IPS DF 19.7 (cell line): ENCODE results near the gene TPRX2.
"Not testable (repeated sequence)": the region's sequence is repeated elsewhere in the genome, so short reads cannot be mapped to it uniquely, and the experiment has no call there.

Experiments
- DNase-seq: peaks from one replicate; pipeline ENCODE4 v3.0.0-alpha.2; 2013; ENCODE audit warnings: low read depth, low spot score

Gene TPRX2

DNA sequence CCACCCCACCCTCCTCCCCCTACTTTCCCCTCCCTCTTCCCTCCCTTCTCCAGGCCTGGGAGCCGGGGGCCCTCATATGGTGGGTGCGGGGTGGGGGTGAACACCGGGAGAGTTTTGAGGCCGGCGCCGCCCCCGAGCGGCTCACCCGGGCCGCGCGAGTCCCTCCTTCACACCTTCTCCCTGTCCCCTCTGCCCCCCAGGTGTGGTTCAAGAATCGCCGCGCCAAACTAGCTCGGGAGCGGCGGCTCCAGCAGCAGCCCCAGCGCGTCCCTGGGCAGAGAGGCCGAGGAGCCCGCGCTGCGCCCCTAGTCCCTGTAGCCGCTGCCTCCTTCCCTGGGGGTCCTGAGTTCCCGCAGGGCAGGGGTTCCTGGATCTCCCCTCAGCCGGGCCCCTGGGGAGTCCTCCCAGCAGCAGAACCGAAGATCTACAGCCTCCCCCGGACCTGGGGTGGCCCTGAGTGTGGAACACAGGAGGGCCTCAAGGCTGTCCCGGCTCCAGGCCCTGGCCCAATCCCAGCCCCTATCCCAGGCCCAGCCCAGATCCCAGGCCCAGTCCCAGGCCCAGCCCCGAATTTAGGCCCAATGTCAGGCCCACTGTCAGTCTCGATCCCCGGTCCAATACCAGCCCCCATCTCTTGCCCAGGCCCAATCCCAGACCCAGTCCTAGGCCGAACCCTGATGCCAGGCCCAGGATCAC lies 1.7 kb downstream of the TPRX2 start:
- no peak for DNase-seq

DNA sequence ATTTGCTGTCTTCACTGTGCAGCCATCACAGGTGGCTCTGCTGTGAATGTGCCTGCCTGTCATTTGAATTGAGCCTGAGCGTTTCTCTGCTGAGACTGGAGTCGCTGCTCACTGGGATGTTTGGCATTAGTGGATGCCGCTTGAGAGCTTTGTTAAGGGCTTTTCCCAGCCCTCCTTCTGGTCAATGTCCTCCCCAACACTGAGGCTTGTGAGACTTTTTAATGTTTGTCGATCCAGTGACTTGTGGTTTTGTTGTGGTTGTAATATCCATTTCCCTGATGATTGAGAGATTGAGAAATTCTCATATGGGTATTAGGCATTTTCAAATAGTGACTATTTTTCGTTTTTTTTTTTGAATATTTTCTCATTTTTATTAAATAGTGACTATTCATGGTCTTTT lies 2.6 kb downstream of the TPRX2 start:
- DNase-seq, result no peak

DNA sequence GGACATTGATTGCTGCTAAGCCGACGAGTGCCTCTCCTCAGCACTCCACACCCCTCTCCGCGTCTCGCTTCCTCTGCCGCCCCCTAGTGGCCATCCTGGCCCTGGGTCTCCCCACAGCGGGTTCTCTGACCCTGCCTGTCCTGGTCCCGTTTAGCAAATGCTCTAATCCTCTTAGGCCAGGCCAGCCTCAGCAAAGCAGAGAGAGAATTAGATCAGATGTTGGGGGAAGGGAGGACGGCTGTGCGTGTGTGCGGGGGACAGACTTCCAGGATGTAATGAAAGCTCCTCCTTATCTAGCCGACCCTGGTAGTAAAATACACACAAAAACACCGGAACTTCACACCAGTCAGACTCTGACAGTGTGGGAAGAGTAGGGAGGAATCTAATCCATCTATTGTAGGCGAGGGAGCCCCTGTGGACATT lies 4.5 kb downstream of the TPRX2 start:
- peak; percentile 71 for DNase-seq

DNA sequence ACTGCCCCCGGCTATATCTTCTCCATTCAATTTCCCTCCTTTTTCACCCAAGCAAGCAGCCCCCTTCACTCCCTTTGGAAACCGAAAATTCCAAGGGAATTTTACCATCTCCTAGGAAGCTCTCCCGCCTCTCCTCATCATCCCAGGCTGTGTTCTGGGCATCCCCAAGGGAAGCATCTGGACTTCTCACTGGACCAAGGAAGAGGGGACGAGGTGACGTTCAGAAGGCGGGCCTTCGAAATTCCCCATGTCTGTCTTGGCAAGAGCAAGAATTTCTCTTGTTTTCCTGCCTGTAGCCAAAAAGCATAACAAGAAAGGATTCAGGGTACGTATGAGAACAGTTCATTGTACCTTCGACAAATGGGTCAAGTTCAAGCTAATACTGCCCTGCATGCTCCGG lies 6.1 kb downstream of the TPRX2 start:
- no peak for DNase-seq

DNA sequence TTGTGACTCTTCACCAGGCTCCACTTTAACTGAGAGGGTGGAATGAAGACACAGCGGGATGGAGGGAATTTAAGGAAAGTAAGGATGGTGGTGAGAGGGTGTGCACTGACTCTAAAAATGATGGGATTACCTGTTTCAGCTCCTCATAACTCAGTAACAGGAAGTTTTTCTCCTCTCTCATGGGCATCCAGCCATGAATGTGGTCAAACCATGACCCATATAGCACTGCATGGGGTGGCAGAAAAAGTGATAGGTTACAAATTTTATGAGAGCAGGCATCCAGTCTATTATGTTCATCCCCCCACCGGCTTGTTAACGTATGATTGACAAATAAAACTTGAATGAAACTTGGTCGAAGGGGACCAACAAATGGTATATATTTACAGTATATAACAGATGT lies 19.9 kb downstream of the TPRX2 start:
- no peak for DNase-seq

DNA sequence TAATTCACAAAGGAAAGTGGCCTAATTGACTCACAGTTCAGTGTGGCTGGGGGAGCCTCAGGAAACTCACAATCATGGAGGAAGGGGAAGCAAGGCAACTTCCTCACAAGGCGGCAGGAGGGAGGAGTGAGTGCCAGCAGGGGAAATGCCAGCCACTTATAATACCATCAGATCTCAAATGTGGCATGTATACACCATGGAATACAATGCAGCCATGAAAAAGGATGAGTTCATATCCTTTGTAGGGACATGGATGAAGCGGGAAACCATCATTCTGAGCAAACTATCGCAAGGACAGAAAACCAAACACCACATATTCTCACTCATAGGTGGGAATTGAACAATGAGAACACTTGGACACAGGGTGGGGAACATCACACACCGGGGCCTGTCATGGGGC lies 20.4 kb downstream of the TPRX2 start:
- DNase-seq, result not testable (repeated sequence)

DNA sequence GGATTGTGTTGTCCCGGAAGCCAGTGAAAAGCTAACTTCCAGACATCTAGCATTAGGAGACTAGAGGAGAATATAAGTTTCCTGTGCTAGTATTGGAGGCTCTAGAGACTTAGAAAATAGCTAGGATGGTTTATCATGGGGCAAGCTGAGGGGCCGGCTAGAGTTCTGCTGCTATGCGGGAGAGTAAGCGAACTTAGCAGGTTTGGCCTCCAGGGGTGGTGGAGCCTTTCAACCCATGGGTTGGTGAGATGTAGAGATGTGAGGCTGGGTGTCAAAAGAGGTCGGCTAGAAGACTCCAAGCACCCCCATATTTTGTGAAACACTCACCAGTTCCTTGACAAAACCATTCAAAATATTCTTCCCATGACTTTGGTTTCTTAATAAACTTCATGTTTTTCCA lies 22.7 kb downstream of the TPRX2 start:
- DNase-seq, result no peak

DNA sequence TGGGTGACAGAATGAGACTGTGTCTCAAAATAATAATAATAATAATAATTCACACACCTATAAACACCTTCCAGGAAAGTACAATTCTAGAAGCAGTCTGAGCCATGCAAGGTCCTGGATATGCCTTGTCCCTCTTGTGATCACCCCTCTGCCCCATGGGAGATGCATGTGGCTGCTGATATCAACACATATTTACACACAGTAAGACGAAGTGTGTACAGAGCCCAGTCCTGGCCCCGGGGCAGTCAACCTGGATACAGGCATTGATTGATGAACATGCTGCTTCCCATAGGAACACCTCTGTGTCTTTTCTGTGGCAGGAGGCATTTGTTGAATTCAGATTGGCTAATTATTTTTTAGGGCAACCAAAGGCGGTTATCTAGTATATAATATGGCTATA lies 23.9 kb downstream of the TPRX2 start:
- DNase-seq, result no peak

DNA sequence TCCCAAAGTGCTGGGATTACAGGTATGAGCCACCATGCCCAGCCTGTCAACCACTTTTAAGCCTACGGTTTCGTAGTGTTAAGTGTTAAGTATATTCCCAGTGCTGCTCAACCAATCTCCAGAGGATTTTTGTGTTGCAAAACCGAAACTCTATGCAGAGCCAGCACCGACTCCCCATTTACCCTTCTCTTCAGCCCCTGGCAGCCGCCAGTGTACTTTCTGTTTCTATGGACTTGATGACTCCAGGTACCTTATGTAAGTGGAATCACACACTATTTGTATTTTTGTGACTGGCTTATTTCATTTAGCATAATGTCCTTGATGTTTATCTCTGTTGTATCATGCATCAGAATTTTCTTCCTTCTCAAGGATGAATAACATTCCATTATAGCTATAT lies 26.0 kb downstream of the TPRX2 start:
- DNase-seq, result no peak

DNA sequence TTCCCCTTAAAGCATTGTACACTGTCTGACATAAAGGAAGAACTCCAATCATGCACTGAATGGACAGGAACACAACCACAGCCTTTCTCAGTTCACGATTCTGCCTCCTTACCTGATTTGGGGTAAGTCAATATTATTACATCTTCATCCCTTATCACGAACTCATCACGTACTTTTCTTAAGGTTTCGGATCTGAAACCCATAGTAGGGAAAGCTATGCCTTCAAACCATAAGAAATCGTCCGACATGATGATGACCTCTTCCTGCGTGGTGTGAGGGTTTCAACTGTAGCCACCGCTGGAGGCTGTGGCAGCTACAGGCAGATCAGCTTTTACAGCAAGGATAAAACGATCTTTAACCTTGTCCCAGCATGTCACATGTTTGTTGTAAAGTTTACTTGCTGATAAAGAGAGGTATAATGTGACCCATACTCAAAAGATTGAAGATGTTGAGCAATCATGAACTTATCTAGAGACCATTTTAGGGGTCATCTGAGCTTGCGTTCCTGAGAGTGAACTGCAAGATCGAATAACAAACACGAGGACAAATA lies 27.1 kb downstream of the TPRX2 start, which contains the start of gene SULT2A1:
Gene SULT2A1, minus strand, starts transcription at position 306 of the 550 bp plus-strand sequence. Its CDS starts 58 bp downstream, at position 248.
- DNase-seq, result no peak

DNA sequence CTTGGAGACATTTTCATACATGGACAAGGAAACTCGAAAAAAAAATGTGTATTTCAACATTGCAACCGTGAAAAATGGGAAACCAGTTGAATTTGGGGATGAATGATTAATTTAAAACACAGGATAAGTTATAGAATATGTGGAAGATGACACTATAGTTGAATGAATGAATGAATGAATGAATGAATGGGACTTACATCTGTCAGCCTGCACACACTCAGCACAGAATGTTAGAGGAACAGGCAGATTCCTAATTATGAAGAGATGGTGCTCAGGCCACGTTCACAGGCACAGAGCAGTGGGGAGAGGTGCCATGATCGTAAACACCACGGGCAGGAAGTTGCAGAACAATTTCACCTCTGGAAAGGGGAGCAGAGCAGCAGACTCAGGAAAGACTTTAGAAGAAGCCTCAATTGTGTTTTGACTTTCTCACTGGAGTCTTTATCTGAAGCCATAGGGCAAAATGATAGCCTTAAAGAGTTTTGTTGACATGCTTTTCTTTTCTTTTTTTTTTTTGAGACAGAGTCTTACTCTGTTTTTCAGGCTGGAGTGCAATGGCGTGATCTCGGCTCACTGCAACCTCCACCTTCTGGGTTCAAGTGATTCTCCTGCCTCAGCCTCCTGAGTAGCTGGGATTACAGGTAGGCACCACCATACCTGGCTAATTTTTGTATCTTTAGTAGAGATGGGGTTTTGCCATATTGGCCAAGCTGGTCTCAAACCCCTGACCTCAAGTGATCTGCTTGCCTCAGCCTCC lies 32.0 kb downstream of the TPRX2 start:
- DNase-seq, result no peak

DNA sequence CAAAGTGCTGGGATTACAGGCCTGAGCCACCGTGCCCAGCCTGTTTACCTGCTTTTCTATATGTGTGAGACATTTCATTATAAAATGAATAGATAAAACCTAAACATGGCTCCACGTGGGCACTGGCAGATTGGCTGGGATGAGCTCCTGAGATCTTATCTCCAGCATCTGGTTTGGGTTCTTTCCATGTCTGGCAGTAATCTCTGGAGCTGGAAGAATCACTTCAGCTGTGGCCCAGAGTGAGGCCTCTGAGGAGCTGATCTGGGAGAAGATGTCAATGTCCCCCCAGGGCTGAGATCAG lies 32.5 kb downstream of the TPRX2 start:
- no peak for DNase-seq

DNA sequence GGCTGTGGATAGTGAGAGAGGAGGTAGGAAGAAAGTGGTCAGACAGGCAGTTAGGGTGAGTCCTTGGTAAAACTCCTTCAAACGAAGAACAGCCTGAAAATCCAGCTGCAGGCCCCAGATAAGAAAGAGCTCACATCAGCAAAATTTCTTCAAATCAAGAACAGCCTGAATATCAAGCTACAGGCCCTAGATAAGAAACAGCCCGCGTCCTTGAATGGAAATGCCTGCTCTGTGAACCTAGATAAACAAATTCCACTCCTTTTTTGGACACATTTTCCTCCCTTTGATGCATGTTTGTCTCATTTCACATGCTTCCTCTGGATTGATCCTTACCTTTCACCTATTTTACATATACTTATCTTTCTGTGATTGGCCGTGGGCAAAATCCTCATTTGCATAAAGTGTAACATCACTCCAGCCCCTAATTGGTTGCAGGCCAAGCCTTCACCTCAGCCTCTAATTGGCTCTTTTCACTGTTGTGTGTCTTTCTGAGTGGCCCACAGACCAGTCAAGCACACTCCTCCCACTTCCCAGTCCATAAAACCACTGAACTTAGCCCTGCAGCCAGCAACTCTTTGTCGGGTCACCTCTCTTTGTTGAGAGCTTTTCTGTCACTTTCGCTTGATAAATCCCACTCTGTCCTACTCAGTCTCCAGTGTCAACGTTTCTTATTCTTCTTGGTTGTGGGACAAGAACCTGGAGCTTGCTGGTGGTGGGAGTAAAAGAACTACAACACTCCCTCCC lies 33.1 kb downstream of the TPRX2 start:
- no peak for DNase-seq

DNA sequence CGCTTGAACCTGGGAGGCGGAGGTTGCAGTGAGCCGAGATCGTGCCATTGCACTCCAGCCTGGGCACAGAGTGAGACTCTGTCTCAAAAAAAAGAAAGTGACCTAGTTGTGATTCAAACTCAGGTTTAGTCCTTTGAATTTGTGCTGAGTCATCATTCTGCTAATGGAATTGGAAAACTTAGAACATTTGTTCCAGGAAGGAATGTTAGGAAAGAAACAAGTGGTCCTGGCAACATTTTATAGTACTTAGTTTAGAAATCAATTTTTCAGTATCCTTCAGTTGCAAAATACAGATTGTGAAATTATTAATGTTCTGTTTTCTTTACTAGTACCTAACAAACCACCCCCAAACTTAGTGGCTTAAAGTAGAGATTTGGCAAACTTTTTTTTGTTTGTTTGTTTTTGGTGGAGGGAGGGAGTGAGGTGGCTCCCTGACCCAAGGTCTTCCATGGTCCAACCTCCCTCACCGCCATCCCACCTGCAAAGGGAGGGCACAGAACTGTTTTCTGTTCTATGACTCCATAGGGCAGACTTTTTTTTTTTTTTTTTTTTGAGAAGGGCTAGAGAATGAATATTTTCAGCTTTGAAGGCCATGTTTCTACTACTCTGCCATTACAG lies 36.2 kb downstream of the TPRX2 start:
- DNase-seq, result no peak

DNA sequence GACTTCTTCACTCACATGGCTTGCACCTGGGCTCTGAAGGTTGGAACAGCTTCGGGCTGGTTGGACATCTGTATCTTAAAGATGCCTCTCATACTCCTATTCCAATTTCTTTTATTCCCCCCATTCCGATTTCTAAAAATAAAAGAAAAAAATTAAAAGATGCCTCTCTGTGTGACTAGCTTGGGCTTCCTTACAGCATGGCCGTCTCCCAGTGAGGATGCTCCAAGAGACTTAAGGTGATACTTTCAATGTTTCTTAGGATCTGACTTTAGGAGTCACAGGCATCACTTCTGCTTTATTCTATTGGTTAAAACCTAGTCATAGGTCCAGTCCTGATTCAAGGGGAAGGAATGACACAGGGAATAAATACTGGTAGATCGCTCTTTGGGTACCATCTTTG lies 37.0 kb downstream of the TPRX2 start:
- DNase-seq, result no peak

DNA sequence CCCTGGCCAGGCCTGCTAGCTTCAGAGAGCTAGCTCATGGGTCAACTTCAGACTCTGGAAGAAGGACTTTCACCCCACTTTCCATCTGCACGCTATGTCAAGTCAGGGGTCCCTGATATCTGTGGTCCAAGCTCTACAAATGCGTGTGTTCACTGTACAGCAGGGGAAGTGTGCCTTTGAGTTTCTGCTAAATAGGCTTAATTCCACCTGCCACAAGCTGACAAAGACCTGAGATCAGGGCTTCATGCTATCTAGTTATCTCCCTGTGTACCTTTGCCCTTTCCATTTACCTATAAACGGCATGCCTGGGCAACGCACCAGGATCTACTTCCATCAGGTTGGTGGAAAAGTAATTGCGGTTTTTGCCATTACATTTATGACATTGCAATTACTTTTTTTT lies 37.7 kb downstream of the TPRX2 start:
- DNase-seq, result no peak

DNA sequence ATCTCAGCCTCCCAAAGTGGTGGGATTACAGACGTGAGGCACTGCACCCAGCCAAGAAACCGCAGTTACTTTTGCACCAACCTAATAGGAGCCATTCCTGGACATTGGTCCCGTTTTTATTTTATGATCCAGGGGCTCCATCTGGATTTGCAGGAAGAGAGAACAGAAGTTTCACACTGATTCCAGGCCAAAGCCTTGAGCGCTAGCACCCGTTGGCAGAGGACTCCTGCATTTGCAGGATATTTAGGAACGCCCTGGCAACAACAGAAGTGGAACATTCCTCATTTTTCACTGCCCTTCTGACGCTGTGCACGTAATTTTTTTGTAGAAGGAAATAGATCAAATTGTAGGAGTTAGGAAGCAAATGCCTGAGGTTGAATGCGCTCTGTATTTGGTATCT lies 38.8 kb downstream of the TPRX2 start:
- DNase-seq, result no peak

DNA sequence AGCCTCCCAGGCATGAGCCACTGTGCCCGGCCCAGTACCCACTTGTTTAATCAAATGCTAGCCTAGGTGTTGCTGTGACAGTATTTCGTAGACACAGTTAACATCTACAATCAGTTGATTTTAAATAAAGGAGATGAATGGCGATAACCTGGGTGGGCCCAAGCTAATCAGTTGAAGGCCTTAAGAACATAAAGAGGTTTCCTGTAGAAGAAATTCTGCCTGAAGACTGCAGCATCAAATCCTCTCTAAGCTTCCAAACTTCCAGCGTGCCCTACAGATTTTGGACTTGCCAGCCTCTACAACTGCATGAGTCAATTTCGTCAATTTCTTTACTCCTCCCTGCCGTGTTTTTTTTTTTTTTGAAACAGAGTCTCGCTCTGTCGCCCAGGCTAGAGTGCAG lies 40.3 kb downstream of the TPRX2 start:
- no peak for DNase-seq

DNA sequence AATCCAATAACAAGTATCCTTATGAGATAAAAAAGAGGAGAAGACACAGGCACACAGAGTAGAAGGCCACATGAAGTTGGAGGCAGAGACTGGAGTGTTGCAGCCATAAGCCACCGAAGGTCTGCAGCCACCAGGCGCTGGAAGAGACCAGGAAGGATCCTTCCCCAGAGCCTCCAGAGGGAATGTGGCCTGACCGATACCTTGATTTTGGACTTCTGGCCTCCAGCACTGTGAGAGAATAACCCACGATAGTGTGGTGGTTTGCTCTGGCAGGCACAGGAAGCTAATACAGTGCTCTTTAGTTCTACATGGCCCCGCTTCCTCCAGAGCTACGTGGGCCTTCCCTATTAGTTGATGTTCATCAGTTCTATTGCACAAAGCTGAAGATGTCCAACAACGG lies 42.3 kb downstream of the TPRX2 start:
- DNase-seq, result no peak

DNA sequence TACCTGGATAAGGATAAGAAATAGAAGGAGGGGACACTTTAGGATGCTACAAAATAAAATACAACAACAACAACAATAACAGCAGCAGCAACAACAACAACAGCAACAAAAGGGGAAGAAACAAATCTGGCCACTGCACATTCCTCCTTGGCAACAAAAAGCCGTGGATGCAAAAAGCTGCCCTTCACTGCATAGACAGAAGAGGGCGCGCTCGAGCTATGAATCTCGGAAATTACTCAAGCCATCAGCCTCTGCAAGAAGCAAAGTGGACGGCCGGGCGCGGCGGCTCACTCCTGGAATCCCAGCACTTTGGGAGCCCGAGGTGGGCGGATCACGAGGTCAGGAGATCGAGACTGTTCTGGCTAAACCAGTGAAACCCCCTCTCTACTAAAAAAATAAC lies 50.3 kb downstream of the TPRX2 start:
- DNase-seq, result not testable (repeated sequence)

DNA sequence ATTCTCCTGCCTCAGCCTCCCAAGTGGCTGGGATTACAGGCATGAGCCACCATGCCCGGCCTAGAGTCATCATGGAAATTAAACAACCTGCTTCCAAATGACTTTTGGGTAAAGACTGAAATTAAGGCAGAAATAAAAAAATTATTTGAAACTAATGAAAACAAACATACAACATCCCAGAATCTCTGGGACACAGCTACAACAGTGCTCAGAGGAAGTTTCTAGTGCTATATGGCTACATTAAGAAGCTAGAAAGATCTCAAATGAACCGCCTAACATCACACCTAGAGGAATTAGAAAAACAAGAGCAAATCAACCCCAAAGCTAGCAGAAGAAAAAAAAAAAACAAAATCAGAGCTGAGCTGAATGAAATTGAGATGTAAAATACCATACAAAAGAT lies 51.2 kb downstream of the TPRX2 start:
- not testable (repeated sequence) for DNase-seq
